Neuron (in vitro differentiated cells): ENCODE measurements around the gene RPL36AL.
"Not testable (repeated sequence)": the region's sequence is repeated elsewhere in the genome, so short reads cannot be mapped to it uniquely, and the experiment has no call there.

Source experiments
- H2AFZ ChIP-seq: one replicate; pipeline ENCODE4 v1.6.1; 2013; ENCODE audit warnings: low read depth, mild to moderate bottlenecking, inconsistent platforms, low read length, moderate library complexity
- H3K27me3 ChIP-seq: one replicate; pipeline ENCODE4 v1.6.1; 2013; ENCODE audit warnings: low read length; ENCODE audit not compliant: insufficient read depth
- H3K36me3 ChIP-seq: one replicate; pipeline ENCODE4 v1.6.1; 2013; ENCODE audit warnings: low read length; ENCODE audit not compliant: insufficient read depth
- H3K4me1 ChIP-seq: one replicate; pipeline ENCODE4 v1.6.1; 2013; ENCODE audit warnings: low read length; ENCODE audit not compliant: insufficient read depth
- H3K4me3 ChIP-seq: 2 replicates; pipeline ENCODE4 v1.5.1; 2013; ENCODE audit warnings: mild to moderate bottlenecking, low read length, moderate library complexity
- H3K9me3 ChIP-seq: one replicate; pipeline ENCODE4 v1.6.1; 2013; ENCODE audit warnings: low read length

RPL36AL gene

GRCh38 chr14:49620182-49621113 lies at the start of gene RPL36AL, which contains the start of gene MGAT2:
Gene RPL36AL (minus strand): TSS chr14:49620626. CDS start chr14:49619104, 1,522 bp downstream.
Gene MGAT2 (plus strand): TSS chr14:49620799. CDS start chr14:49621269, 470 bp downstream.
- H2AFZ ChIP-seq = peak within 1 kb of the TSS; percentile 90
- peaks cover 36% of the 10 kb centered on the region for H3K36me3 ChIP-seq
- H3K27me3 ChIP-seq = no peaks in the 10 kb centered on the region
- H3K4me3 ChIP-seq = peak within 1 kb of the TSS; percentile 88
- no peaks in the 10 kb centered on the region for H3K9me3 ChIP-seq
- peaks cover 37% of the 10 kb centered on the region for H3K4me1 ChIP-seq

GRCh38 chr14:49659526-49660455 lies 39.4 kb upstream of the RPL36AL start:
- Histone ChIP-seq H3K36me3 (peaks cover 10% of the 10 kb centered on the region), H2AFZ (no peak overlapping the region)

GRCh38 chr14:49657500-49657899 lies 37.1 kb upstream of the RPL36AL start:
- not testable (repeated sequence) for H3K4me3 ChIP-seq, H2AFZ ChIP-seq, H3K4me1 ChIP-seq, H3K9me3 ChIP-seq, H3K27me3 ChIP-seq
- H3K36me3 ChIP-seq = peaks cover 12% of the 10 kb centered on the region

More at GRCh38 chr14:49659526-49660455, 39.4 kb upstream of the RPL36AL start:
- H3K4me1 ChIP-seq = no peaks in the 10 kb centered on the region
- no peaks in the 10 kb centered on the region for H3K9me3 ChIP-seq
- no peak overlapping the region for H3K4me3 ChIP-seq
- no peaks in the 10 kb centered on the region for H3K27me3 ChIP-seq

- H3K4me3 ChIP-seq = no peak overlapping the region
- H3K36me3 ChIP-seq = peaks cover 22% of the 10 kb centered on the region
- no peaks in the 10 kb centered on the region for H3K9me3 ChIP-seq
- H3K4me1 ChIP-seq = no peaks in the 10 kb centered on the region
- H2AFZ ChIP-seq = no peak overlapping the region
- H3K27me3 ChIP-seq = no peaks in the 10 kb centered on the region
Measured at GRCh38 chr14:49654511-49654910, 34.1 kb upstream of the RPL36AL start.

GRCh38 chr14:49653508-49653907 lies 33.1 kb upstream of the RPL36AL start:
- Histone ChIP-seq H3K4me1 (no peaks in the 10 kb centered on the region), H3K36me3 (peaks cover 22% of the 10 kb centered on the region), H2AFZ (no peak overlapping the region), H3K27me3 (no peaks in the 10 kb centered on the region), H3K4me3 (no peak overlapping the region), H3K9me3 (no peaks in the 10 kb centered on the region)

- Histone ChIP-seq H3K36me3 (peaks cover 23% of the 10 kb centered on the region), H2AFZ (no peak overlapping the region), H3K4me3 (no peak overlapping the region), H3K27me3 (no peaks in the 10 kb centered on the region), H3K4me1 (no peaks in the 10 kb centered on the region), H3K9me3 (no peaks in the 10 kb centered on the region)
Measured at GRCh38 chr14:49642163-49642562, 21.7 kb upstream of the RPL36AL start.

GRCh38 chr14:49641697-49642129 lies 21.3 kb upstream of the RPL36AL start:
- peaks cover 23% of the 10 kb centered on the region for H3K36me3 ChIP-seq

GRCh38 chr14:49640540-49641417 lies 20.4 kb upstream of the RPL36AL start:
- Histone ChIP-seq H3K27me3 (no peaks in the 10 kb centered on the region), H3K36me3 (peaks cover 21% of the 10 kb centered on the region)

More at GRCh38 chr14:49641697-49642129, 21.3 kb upstream of the RPL36AL start:
- no peaks in the 10 kb centered on the region for H3K4me1 ChIP-seq
- H3K27me3 ChIP-seq = no peaks in the 10 kb centered on the region
- no peak overlapping the region for H2AFZ ChIP-seq
- H3K4me3 ChIP-seq = no peak overlapping the region
- no peaks in the 10 kb centered on the region for H3K9me3 ChIP-seq

GRCh38 chr14:49637534-49638078 lies 17.2 kb upstream of the RPL36AL start:
- Histone ChIP-seq H3K4me1 (peaks cover 4% of the 10 kb centered on the region), H3K9me3 (no peaks in the 10 kb centered on the region), H2AFZ (no peak overlapping the region), H3K4me3 (no peak overlapping the region), H3K36me3 (peaks cover 17% of the 10 kb centered on the region), H3K27me3 (no peaks in the 10 kb centered on the region)

More at GRCh38 chr14:49640540-49641417, 20.4 kb upstream of the RPL36AL start:
- no peak overlapping the region for H3K4me3 ChIP-seq
- H3K9me3 ChIP-seq = no peaks in the 10 kb centered on the region
- H2AFZ ChIP-seq = no peak overlapping the region
- peaks cover 4% of the 10 kb centered on the region for H3K4me1 ChIP-seq

GRCh38 chr14:49636866-49637265 lies 16.4 kb upstream of the RPL36AL start:
- Histone ChIP-seq H3K27me3 (no peaks in the 10 kb centered on the region), H3K9me3 (no peaks in the 10 kb centered on the region), H3K4me3 (no peak overlapping the region), H3K4me1 (peaks cover 8% of the 10 kb centered on the region), H3K36me3 (peaks cover 17% of the 10 kb centered on the region), H2AFZ (no peak overlapping the region)

GRCh38 chr14:49634547-49635334 lies 14.3 kb upstream of the RPL36AL start, which contains the start of gene DNAAF2:
Gene DNAAF2 (minus strand): TSS chr14:49635244. CDS start chr14:49635149, 95 bp downstream.
- Histone ChIP-seq H3K36me3 (peaks cover 15% of the 10 kb centered on the region), H3K4me1 (peaks cover 13% of the 10 kb centered on the region), H2AFZ (peak within 1 kb of the TSS; percentile 33), H3K9me3 (no peaks in the 10 kb centered on the region), H3K4me3 (peak within 1 kb of the TSS; percentile 99), H3K27me3 (no peaks in the 10 kb centered on the region)
